NCI-H226 (cell line): ENCODE results near the gene EN1.

ENCODE experiments used
- DNase-seq: peaks from one replicate; pipeline ENCODE4 v3.0.0-alpha.2; 2015

EN1 gene

DNA sequence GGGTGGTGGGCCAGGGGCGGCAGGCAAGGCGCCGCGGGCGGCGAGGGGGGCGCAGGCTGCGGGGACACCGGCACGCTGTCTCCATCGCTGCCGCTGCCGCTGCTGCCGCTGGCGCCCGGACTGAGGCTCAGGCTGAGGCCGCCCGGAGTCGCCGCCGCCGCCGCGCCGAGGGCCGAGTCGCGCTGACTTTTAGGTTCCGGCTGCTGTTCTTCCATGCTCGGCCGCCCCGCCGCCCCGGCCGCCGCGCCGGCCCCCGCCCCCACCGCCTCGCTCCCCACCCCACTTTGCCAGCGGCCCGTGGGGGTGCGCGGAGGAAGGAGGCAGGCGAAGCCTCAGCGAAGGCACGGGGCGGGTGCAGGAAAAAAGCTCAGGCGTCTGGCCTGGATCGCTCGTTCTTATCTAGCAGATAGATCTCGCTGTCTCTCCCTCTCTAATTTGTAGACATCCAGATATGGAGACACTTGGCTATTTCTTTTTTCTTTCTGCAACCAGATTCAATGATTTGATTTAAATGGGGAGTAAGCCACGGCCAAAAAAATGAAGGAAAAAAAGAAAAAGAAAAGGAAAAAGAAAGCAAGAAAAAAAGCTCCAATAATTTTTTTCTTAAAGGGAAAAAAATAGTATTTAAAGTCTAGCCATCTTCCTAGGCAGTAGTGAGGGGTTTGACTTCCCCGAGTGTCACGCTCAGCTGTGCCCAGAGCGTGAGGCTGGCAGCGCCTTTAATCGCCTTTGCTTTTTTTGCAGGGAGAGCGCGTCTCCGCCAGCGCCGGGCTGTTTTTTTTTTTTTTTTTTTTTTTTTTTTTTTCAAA lies at the start of gene EN1:
Gene EN1, minus strand, starts transcription at position 696 of the 809 bp plus-strand sequence. Its CDS starts 481 bp downstream, at position 215.
- DNase-seq = no peak

DNA sequence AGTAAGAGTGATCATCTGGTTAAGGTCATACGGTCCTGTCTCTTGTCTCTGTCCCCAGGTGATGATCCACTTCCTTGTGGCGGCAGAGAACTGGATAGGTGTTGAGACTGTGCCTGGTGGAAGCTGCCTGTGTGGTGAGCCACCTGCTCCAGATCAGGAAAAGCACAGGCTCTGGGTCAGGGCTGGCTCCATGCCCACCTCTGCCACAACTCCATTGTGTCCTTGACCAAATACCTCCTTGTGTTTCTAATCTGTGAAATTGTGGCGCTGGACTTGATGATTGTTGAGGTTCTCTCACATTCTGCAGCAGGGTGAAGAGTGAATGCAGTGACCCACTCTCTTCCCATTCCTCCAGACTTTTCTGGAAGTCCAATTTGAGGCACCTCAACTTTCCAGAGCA lies 45.7 kb upstream of the EN1 start:
- no peak for DNase-seq

DNA sequence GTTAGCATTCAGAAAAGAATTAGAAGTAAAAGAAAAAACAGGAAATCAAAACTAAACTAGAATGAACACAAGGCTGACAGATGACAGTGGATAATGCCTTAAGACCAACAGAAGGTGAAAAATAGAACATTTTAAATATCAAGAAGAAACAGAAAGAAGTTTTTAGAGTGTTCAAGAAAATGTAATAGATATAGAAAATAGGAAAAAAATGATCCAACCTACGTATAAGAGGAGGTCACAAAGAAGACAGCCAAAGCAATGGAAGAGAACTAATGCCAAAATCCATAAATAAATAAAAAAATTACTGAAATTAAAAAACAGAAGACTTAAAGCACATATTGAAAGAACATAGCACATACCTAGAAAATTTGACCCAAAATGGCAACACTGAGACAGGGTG lies 42.5 kb upstream of the EN1 start:
- no peak for DNase-seq

DNA sequence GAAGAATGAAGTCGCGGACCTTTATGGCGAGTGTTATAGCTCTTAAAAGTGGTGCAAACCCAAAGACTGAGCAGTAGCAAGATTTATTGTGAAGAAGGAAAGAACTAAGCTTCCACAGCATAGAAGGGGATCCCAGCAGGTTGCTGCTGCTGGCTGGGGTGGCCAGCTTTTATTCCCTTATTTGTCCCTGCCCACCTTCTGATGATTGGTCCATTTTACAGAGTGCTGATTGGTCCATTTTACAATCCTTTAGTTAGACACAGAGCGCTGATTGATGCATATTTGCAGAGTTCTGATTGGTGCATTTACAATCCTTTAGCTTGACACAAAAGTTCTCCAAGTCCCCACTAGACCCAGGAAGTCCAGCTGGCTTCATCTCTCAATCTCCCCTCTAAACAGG lies 36.3 kb upstream of the EN1 start:
- DNase-seq = no peak

DNA sequence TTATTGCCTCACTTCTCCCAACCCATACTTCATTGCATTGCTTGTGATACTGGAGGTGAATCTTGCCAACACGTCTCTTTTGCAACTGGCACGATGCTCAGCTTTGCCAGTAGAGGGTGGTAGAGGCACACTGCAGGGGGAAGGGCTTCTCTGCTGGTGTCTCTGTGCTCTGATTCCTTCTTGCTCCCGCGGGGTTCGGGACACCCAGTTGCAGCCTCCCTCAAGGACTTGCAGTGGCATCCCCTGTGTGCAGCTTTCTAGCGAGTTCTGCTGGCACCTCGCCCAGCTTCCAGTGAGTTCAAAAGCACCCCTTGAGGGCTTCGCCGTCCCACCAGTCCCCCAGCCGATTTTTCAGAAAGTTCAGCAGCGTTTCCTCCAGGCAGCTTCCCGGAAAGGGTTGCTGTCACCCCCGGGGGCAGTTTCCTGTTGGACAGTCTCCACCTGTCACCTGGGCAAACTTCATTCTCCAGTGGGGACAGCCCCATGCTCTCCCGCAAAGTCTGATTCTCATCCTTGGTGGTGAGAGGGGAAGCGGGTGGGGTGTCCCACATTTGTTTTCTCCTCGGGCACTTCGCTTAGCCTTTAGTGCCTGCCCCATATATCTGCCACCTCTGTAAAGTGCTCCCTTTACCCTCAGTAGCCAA lies 35.4 kb upstream of the EN1 start:
- DNase-seq = peak; percentile 58

DNA sequence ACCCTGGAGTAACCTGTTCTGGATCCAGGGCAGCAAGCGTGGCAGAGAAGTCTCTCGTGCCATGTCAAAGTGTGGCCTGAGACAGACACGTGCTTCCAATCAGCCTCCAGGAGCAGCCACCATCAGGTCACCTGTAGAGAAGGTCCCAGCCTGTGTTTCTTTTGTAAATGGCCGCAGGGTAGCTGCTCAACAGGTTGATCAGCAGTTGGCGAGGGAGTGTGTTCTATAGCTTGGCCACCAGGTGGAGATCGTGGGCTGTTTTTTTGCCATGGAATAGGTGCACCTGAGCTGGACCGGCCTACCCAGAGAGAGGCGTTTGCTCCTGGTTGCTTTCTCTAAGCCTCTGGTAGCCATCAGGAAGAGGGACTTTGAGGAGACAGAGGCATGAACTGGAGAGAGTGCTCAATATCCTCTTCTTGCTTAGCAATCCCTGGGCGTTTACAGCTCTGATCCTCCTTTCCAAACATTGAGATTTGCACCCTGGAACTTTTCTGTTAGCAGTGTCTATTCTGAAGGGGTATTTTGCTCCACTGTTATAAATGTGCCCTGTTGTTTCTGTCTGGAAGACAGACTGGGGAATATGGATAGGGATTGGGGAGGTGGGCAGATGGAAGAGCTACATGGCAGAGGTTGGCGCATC lies 34.2 kb upstream of the EN1 start:
- peak; percentile 30 for DNase-seq

DNA sequence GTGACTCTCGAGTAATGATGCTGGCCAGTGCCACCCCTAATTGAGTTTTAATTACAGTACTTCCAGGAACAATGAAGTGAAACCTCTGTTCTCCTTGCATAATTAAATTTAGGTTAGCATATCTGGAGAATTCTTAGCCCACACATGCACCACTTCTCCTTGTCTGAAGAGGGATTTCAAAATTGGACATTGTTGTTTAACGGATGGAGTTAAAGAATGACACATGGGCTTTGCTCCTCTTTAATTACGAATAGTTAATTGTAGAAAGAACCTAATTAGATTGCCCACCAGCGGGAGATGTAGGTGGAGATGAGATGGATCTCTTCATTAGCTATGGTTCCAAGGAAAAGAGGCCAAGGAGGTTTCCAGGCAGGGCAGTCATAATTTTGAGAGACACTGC lies 33.1 kb upstream of the EN1 start:
- DNase-seq = no peak

DNA sequence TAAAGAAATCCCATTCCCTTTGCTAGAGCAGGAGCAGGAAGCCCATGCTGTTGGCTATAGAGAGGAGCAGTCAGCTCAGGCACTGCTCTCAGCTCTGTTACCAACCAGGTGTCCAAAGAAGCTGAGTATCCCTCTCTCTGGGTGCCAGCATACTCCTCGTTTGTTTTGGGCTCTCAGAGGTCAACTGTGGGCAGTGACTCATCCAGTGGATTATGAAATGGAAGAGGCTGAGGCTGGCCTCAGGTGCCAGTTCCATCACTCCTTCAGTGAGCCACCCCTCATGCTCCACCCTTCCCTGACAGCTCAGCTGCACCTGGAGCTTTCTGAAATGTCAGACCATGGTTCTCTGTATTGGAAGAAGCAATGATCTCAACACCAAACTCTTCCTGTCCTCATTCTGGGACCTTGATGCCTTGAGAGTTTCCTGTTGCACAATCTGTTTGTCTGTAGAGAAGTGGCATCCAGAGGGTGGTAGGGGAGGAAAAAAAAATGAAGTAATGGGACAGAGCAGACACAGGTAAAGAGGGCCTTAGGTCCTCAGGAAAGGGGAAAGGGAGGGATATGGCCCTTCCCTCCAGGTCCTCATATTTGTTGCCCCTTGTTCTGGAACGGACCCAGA lies 31.2 kb upstream of the EN1 start:
- peak; percentile 20 for DNase-seq

DNA sequence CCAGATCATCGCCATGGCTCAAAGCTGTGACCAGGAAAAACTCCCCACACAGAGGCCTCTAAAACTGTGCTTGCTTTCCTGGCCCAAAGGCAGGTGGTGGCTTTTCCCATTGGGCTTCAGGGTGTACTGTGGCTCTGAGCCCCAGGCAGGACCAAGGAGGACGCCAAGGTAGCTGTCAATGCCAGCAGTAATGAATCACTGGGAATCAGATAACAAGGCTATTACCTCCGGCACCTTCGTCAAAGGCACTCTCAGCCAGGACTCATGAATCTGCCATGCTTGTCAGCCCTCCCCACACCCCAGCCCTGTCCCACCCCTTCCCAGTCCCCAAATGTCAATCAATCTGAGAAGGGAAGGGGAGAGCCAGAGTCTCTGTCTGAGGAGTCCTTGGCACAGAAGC lies 27.9 kb upstream of the EN1 start:
- DNase-seq = no peak

DNA sequence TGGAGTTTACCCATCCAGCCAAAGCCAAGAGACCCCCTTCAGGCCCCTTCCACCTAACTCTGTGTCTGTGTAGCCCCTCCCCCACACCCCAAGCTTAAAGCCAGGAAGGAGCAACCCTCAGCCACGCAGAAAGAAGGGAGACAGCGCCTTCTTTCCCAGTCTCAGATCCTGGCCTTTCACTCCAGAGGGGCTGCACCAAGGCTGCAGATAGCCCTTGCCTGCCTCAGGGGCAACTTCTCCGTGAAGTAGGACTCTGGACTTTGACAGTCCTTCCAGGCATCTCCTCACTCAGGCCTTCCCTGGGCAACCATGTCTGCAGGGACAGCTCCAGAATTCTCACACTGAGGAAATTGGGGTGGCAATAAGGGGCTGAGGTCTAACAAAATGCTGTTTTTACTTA lies 26.9 kb upstream of the EN1 start:
- no peak for DNase-seq

DNA sequence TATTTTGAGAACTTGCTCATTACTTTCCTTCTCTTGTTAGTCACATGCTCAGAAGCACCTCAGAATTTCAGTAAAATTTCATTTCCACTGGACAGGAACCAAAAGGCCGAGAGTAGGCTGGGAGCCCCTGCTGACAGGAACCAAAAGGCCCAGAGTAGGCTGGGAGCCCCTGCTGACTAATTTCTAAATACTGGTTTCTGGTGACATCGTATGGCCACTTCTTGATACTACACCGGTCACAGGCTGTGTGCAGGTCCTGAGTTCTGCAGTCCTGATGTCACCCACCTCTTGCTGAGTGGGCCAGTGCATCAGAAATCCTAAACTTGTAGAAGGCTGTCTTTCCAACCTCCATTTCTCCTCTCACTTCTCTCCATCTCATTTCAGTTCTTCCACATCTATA lies 17.7 kb upstream of the EN1 start:
- DNase-seq = no peak

DNA sequence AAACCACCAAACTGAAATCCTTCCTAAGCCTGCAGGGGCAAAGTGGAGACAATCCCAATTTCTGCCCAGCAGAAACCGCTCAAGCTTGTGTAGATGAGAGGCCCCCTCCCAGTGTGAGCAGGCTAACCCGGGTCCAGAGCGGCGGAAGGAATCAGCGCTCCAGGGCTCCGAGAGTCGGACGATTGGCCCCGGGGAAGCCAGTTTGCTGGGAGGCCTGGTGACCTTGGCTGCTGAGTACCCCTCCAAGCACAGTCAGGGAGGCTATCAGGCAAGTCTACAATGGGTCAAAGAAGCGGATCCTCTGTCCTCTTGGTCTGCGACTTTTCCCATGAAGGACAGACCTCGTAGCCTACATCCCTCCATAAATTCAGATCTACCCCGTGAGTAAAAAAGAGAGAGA lies 16.8 kb upstream of the EN1 start:
- DNase-seq = no peak

DNA sequence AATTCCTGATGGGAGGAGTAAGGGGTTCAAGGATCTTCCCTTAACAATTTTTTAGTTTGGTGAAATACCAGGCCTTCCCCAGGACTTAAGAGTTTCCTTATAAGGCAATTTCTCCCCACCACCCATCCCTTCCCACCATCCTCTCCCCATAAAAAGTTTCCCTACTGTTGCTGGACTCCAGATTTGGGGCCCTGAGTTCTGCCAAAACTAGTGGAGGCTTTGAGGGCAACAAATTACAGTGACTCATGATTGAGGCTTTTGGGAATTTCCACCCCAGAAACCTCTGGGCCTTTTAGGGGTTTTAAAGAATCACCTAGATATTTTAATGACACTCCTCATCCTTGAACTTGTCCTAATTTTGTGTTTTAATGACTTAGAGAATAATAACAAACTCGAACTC lies 14.3 kb upstream of the EN1 start:
- no peak for DNase-seq

DNA sequence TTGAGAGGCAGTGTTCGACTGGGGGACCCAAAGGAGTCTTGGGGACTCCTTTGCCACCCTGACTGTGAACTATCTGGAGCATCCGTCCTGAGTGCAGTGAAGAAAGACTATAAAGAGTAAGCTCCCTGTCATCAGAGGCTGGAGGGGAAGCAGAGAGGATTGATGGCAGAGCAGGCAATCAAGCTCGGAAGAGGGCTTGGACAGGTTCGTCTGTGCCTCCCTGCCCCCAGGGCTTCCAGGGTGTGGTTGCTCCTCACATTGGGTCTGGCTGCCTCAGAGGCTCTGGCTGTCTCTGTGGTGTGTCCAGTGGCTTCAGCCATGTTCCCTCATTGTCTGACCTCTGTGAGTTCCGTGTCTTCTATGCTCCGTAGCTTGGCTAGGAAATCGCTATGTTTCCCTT lies 13.8 kb upstream of the EN1 start:
- no peak for DNase-seq

DNA sequence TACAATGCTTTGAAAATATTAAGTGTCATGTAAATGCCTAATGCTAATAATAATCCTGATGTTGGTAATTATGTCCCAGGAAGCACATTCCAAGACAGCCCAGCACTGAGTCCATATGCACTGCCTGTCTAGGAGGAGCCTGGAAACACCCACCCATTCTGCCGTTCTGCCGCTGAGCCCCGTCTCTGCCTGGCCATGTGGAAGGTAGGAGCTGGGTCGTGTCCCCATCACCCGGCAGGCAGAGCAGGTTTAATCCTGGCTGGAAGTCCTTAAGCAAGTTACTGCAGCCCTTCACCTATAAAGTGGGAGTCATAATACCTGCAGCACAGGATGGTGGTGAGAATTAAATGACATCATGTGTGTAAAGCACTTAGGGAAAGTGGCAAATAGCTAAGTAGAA lies 13.1 kb upstream of the EN1 start:
- no peak for DNase-seq

DNA sequence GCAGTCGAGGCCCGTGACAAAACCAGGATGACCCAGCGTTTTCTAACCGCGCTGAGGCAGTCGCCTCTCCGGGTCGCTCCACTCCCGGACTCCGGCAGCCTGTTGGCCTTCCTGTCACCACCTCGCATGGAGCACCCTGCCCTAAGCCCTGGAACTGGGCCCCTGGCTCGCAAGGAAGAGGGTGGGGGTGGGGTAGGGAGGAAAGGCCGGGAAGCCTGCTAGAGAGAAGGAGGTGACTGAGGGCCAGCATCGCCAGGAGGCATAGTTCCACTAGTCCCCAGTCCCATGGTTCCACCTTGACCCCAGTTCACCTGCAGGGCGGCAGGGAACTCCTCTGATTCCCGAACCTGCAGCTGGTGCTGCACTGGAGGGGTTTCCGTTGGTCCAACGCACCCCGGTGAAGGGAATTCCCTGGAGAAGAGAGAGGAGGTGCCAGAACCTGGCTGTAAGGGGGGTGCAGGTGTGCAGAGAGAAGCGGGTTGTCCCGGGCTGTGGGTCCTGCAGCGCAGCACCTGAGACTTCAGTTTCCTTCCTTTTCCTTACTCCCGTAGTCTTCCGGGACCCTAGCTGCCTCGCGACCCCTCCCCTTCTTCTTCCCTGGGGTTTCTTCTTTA lies 11.8 kb upstream of the EN1 start:
- no peak for DNase-seq

DNA sequence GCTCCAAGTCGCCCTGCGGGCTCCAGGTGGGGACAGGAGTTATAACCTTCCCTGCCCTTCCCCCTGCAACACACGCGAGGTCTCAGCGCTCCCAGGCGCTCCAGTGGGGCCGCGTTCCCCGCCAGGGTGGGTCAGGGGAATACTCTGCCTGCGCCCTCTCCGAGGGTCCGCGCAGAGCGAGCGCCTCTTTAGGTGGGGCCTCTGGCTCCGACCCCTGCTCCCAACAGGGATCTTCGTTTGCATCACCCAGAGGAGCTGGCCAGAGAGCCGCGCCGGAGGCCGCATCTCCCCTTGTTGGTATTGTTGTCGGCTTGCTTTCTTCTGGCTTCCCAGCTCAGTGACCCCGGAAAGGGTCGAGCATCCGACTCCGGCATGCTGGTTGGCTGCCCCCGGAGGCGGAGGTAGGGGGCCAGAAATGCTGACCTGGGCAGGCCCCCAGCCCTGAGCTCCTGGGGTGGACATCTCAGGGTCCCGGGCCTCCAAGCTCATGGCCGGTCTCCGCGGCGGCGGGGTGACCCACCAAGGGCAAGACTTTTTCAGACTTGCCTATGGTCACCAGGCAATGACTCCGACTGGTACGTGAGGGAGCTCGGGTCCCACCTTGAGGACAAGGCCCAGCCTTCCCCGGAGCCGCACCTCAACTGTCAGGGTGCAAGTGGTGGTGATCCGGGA lies 11.2 kb upstream of the EN1 start:
- no peak for DNase-seq

DNA sequence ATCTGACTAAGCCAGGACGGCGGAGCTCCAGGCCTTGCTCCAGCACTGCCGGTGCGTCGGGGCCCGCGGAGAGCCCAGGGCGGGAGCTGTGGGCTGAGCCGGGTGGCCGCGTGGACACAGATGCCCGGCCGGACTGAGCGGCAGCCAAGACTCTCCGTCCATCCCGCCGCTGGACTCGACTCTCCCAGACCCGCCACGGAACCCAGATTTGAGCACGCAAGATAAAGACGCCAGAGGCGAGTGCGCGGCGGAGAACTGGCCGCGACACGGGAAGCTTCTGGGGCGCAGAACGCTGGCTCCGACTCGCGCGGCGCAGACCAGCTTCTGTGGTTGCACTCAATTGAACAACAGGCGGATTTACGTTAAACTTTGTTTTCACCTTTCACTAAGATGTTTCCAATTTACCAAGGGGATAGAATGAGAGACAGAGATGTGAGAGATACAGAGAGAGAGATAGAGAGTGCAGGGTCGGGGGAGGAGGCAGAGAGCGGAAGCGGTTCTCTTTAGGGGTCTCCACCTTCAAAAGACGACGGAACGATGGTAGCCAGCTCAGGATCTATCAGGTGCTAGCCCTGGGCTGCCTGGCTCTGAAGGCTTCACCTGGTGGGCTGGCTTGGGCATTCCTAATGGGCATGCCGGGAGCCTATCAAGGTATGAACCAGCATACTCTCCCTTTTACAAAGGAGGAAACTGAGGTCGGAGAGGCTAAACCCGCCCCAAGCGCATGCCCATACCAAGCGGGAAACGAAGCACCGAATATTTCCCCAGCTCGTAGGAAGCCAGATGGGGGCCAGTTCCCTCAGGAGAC lies 10.4 kb upstream of the EN1 start:
- DNase-seq = no peak

DNA sequence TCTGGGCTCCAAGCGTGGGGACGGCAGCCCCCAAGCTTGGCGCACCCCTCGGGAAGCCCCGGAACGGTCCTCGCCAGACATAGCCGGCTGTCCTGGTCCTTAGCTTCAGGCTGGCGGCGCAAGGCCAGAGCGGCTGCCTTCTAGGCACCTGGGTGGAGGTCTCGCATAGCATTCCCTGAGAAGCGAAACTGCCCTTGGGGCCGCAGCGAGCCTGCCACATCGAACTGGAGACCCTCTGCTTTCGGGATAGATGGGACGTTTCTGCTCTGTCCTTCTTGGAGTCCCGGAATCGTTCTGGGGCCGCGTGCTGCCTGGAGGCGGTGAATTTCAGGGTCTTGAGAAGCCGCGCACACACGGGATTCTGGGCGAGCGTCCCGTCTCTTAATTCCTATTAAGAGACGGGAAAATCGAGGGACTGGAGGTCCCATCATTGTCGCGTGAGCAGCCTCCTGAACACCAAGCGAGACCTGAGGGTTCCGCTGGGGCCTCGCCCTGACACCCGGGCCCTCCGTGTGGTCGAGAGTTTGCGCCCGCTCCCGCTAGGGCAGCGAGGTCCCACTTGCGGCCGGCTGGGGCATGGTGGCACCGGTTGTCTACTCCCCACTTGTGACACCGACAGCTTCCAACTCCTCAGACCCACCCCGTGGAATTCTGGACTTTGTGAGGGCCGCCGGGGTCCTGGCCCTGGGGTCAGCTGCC lies 9.7 kb upstream of the EN1 start:
- no peak for DNase-seq

DNA sequence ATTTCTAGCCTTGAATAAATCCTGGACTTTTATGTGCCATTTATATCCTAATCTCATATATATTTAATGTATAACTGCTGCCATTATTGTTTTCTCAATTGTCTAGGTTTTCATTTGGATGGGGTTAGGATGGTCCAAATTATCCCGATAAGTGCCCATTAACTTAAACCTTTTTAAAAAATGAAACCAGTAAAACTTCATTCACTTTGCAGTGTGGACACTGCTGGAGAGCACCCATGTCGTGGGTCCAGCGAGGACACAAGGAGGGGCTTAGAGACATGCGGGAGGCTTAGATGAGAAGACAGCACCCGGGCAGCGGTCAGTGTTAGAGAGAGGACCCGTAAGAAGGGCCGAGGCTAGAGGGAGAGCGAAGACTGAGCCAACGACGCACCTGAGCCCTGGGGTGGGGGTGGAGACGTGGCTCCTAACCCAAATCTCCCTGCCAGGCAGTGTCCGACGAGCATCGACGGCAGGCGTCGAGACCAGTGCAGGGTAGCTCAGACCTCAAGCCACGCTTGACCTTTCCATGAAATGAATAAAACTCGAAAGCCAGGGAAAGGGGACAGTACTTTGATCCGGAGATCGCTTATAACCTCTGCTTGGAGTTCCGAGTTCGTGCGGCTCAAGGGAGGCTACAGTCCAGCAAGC lies 9.0 kb upstream of the EN1 start:
- DNase-seq = no peak
